ENCODE results near the gene FMNL2. TPM values are rescaled to one million over a fixed set of nuclear protein-coding genes. Genes with fewer than 3 reads are reported as not detected.

FMNL2 gene
- total RNA-seq, 1 experiment from 2014 or later = 29.0 TPM

DNA sequence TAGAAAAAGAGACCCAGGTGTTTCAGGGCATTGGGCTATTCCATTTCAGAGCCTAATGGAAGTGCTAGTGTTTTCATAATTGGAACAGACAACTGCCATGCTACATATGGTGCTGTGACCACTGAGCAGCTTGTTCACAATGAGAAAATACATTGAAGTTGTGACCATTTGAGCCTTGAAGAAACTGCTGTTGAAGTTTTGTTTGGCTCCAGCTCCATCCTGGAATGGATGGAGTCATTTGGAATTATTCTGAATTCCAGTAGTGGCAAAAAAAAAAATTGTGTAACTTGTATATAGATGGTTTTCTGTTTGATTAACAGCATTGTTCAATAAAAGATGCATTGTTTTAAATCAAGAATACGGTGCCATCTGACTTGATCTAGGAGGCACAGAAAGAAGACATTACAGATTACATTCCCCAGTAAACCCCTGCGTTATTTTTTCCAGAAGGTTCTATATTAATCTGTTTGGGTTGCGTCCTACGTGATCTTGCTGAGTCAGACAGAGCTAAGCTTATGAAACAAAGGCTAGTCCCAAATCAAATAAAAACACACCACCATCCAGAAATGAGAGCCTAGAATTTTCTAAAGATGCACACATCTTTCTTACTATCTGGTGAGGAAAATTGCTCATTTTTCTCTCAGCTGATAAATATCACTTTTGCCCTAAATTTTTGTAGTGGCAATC is 19.2 kb downstream of the FMNL2 start:
- no peak overlapping the region for H3K27ac ChIP-seq
- H3K4me2 ChIP-seq = no peak overlapping the region
- H3K9me3 ChIP-seq (ENCODE audit: insufficient read depth, low read depth) = no peaks in the 10 kb centered on the region
- no peaks in the 10 kb centered on the region for H4K20me1 ChIP-seq (ENCODE audit: insufficient read depth)
- H3K36me3 ChIP-seq (ENCODE audit: low read depth) = no peaks in the 10 kb centered on the region
- TF ChIP-seq EZH2 (IDR thresholded peaks at IDR 0.05; ENCODE audit: low read depth) = no peak
- TF ChIP-seq, protein P1, sequence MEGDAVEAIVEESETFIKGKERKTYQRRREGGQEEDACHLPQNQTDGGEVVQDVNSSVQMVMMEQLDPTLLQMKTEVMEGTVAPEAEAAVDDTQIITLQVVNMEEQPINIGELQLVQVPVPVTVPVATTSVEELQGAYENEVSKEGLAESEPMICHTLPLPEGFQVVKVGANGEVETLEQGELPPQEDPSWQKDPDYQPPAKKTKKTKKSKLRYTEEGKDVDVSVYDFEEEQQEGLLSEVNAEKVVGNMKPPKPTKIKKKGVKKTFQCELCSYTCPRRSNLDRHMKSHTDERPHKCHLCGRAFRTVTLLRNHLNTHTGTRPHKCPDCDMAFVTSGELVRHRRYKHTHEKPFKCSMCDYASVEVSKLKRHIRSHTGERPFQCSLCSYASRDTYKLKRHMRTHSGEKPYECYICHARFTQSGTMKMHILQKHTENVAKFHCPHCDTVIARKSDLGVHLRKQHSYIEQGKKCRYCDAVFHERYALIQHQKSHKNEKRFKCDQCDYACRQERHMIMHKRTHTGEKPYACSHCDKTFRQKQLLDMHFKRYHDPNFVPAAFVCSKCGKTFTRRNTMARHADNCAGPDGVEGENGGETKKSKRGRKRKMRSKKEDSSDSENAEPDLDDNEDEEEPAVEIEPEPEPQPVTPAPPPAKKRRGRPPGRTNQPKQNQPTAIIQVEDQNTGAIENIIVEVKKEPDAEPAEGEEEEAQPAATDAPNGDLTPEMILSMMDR (conservative IDR thresholded peaks at IDR 0.05) = no peak
- no peaks in the 10 kb centered on the region for H3K27me3 ChIP-seq (ENCODE audit: insufficient read depth, low read depth)
- ChIA-PET POLR2A (ENCODE audit: unreplicated experiment) (no interaction called here), CTCF (no interaction called here)
- no peak overlapping the region for H3K4me3 ChIP-seq
- no peak for DNase-seq
- no TSS peak for BruUV-seq (replicated peaks)
- H3K4me1 ChIP-seq (replicated peaks; ENCODE audit: insufficient read depth) = no peaks in the 10 kb centered on the region
- intact Hi-C loops (cut with micrococcal nuclease; ENCODE audit: unreplicated experiment) = no loop called here
- no peaks in the 10 kb centered on the region for H3F3A ChIP-seq (ENCODE audit: insufficient read depth, low read depth)
- no peaks in the 10 kb centered on the region for H3K9me2 ChIP-seq (ENCODE audit: insufficient read depth)
- peaks cover 62% of the 10 kb centered on the region for H3K79me2 ChIP-seq (ENCODE audit: low read depth)
- no peak overlapping the region for H2AFZ ChIP-seq

DNA sequence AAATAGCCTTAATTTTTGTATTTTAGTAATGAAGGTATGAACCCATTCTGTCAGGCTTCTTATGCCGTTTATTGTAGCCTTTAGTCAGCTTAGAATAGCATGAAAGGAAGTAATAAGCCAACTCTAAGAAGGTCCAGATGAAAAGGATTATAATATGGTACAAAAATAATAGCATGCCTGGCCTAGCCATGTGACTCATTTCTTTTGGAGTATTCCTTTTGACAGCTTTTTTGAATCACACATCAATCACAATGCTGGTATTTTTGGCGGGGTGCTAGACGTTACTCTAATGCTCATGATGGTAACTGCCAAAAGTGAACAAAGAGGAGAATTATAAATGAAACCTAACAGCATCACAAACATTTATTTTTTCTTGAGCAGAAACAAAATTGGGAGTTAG is 19.9 kb downstream of the FMNL2 start:
- POLR2A ChIA-PET (ENCODE audit: unreplicated experiment) = no interaction called here
- DNase-seq = no peak
- TF ChIP-seq EZH2 (IDR thresholded peaks at IDR 0.05; ENCODE audit: low read depth) = no peak
- TF ChIP-seq, protein P1 (conservative IDR thresholded peaks at IDR 0.05) = no peak
- CTCF ChIA-PET = no interaction called here
- Histone ChIP-seq H3K9me2 (ENCODE audit: insufficient read depth) (no peaks in the 10 kb centered on the region), H4K20me1 (ENCODE audit: insufficient read depth) (no peaks in the 10 kb centered on the region), H3K36me3 (ENCODE audit: low read depth) (no peaks in the 10 kb centered on the region), H3K27me3 (ENCODE audit: insufficient read depth, low read depth) (no peaks in the 10 kb centered on the region), H2AFZ (no peak overlapping the region), H3K4me3 (no peak overlapping the region), H3K79me2 (ENCODE audit: low read depth) (peaks cover 62% of the 10 kb centered on the region), H3K9me3 (ENCODE audit: insufficient read depth, low read depth) (no peaks in the 10 kb centered on the region), H3K4me1 (replicated peaks; ENCODE audit: insufficient read depth) (no peaks in the 10 kb centered on the region), H3K4me2 (no peak overlapping the region), H3K27ac (no peak overlapping the region), H3F3A (ENCODE audit: insufficient read depth, low read depth) (no peaks in the 10 kb centered on the region)
- intact Hi-C loops (cut with micrococcal nuclease; ENCODE audit: unreplicated experiment) = no loop called here
- no TSS peak for BruUV-seq (replicated peaks)

DNA sequence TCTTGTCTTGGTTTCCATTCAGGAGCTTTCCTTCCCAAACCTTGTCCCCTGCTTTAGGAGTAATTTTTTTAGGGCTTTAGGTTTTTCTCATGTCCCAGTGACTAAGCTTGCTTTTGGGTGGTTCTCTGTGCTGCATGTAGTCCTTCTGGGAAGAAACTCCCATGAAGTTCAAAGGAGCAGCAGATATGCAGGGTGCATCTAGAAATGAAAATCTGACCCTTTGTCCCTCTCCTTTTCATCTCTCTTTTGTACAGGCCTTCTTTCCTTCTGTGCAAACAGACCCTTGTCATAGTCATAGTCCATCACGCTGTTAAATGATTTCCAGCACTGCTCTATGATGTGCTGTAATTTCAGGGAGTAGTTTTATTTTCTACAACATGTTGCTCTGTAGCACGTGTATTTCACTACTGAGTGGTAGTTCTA is 20.4 kb downstream of the FMNL2 start:
- no peak for DNase-seq
- Histone ChIP-seq H3K9me3 (ENCODE audit: insufficient read depth, low read depth) (no peaks in the 10 kb centered on the region), H3K4me2 (no peak overlapping the region), H3K9me2 (ENCODE audit: insufficient read depth) (no peaks in the 10 kb centered on the region), H4K20me1 (ENCODE audit: insufficient read depth) (no peaks in the 10 kb centered on the region), H3K79me2 (ENCODE audit: low read depth) (peaks cover 62% of the 10 kb centered on the region), H3K27me3 (ENCODE audit: insufficient read depth, low read depth) (no peaks in the 10 kb centered on the region), H3K36me3 (ENCODE audit: low read depth) (no peaks in the 10 kb centered on the region), H3F3A (ENCODE audit: insufficient read depth, low read depth) (no peaks in the 10 kb centered on the region), H3K4me3 (no peak overlapping the region), H3K4me1 (replicated peaks; ENCODE audit: insufficient read depth) (no peaks in the 10 kb centered on the region), H2AFZ (no peak overlapping the region), H3K27ac (no peak overlapping the region)
- no peak for TF ChIP-seq EZH2 (IDR thresholded peaks at IDR 0.05; ENCODE audit: low read depth)
- TF ChIP-seq, protein P1 (conservative IDR thresholded peaks at IDR 0.05) = no peak
- ChIA-PET CTCF (no interaction called here), POLR2A (ENCODE audit: unreplicated experiment) (no interaction called here)
- intact Hi-C loops (cut with micrococcal nuclease; ENCODE audit: unreplicated experiment) = no loop called here
- no TSS peak for BruUV-seq (replicated peaks)

All from PC-9 (cell line).